HG03442 (cell line): ENCODE measurements around the gene WFDC12.
"Not testable (repeated sequence)": the region's sequence is repeated elsewhere in the genome, so short reads cannot be mapped to it uniquely, and the experiment has no call there.

Source experiments
- ATAC-seq: cut with Tn5 transposase; IDR thresholded peaks from one replicate; pipeline ENCODE4 v1.9.1; 2021; ENCODE audit warnings: mild to moderate bottlenecking, moderate library complexity; ENCODE audit not compliant: unreplicated experiment

The WFDC12 gene, protein sequence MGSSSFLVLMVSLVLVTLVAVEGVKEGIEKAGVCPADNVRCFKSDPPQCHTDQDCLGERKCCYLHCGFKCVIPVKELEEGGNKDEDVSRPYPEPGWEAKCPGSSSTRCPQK

DNA sequence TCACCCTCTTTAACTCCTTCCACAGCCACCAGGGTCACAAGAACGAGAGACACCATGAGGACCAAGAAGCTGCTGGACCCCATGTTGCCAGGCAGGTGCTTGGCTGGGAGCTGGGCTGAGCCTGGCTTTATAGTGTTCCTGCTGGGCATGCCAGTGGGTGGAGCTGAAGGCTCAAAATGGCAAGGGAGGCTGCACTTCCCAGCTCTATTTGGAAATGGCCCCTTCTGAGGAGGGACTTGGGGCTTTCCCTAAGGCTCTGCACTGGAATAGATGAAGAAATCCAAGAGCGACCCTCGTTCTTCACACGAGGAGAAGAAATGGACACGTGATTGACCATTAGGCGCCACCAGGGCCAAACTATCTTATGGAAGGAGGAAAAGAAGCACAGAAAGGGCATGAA is at the start of gene WFDC12:
WFDC12 (minus strand) TSS at position 101 of the 400 bp plus-strand sequence; CDS start at position 83, 18 bp downstream.
- ATAC-seq, result no peak

DNA sequence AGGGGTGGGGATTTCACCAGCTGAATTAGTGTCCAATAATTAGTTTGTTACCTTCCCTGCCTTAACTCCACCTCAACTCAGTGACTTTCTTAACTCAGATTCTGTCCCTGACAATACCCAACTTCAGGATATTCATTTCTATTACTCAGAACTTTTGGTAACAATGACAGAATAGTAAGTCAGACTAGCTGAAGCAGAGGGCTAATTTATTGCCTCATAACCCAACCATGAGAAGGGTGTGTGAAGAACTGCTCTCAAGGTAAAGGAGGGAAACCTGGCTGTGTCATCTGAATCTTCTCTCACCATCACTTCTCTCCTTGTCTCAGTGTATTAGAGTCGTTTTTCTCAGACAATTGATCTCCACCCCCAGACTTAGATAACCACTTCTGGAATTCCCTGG is 49.3 kb upstream of the WFDC12 start:
- no peak for ATAC-seq

DNA sequence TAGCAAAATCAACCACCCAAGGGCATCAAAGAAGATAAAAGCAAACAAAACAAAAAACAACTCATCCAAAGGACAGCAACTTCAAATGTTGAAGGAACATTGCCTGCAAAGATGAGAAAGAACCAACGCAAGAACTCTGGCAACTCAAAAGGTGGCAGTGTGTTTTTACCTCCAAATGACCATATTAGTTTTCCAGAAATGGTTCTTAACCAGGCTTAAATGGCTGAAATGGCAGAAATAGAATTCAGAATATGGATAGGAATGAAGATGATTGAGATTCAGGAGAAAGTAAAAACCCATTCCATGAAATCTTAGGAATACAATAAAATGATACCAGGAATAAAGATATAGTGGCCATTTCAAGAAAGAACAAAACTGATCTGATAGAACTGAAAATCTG is 40.6 kb upstream of the WFDC12 start:
- no peak for ATAC-seq

DNA sequence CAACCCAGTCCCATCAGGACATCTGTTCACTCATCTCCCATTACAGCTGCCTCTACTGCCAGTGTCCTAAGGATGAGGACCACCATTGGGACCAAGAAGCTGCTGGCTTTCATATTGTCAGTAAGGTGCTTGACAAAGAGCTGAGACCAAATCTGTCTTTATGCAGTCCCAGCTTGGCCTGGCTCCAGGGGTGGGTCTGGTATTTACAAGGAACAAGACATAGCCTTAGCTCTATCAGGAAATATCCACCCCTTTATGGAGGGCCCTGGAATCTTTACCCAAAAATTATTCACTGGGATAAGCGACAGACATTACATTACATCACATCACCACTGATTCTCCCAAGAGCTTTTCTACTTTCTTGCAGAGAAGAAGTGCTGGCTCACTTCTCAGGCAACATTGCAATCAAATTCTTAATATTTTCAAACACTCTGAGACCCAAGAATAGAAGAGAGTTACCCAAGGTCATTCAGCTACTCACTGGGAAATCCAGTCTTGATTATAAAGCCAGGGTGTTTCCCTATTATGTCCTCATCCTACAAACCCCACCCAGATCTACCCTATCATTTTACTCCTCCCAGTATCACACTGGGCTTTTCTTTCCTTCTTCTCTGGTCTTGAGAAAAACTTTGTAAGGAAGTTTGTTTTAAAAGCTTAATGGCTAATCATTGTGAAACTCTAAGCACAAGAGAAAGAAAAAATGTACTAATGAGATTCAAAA is 39.0 kb upstream of the WFDC12 start:
- ATAC-seq, result no peak

DNA sequence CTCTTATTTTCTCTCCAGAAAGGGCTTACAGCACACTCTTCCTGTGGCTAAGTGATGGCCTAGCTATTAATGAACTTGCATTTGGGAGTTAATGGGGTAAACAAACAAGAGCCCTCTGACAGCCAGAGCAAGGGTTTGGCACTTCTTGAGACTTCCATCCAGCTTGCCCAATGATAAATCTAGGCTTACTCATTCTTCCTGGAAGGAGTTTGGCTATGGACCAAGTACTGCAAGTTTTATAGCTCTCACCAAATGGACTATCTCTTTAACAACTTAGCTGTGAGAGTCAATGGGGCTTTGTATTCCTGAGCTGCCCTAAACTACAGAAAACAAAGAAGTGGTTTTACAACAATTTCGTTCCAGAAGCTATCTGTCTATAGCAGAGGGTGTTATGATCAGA is 33.7 kb upstream of the WFDC12 start:
- no peak for ATAC-seq

DNA sequence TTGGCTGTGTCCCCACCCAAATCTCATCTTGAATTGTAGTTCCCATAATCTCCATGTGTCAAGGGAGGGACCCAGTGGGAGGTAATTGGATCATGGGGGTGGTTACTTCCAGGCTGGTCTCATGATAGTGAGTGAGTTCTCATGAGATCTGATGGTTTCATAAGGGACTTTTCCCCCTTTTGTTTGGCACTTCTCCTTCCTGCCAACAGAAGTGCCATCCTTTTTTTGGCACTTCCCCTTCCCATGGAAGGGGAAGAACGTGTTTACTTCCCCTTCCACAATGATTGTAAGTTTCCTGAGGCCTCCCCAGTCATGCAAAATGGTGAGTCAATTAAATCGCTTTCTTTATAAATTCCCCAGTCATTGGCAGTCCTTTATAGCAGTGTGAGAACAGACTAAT is 32.4 kb upstream of the WFDC12 start:
- ATAC-seq, result no peak

DNA sequence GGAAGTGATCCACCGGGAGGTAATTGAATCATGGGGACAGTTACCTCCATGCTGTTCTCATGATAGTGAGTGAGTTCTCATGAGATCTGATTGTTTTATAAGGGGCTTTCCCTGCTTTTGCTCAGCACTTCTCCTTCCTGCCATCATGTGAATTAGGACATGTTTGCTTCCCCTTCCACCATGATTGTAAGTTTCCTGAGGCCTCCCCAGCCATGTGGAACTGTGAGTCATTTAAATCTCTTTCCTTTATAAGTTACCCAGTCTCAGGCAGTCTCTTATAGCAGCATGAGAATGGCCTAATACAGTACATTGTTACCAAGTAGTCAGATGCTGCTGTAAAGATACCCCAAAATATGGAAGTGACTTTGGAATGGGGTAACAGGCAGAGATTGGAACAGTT is 30.5 kb upstream of the WFDC12 start:
- not testable (repeated sequence) for ATAC-seq

DNA sequence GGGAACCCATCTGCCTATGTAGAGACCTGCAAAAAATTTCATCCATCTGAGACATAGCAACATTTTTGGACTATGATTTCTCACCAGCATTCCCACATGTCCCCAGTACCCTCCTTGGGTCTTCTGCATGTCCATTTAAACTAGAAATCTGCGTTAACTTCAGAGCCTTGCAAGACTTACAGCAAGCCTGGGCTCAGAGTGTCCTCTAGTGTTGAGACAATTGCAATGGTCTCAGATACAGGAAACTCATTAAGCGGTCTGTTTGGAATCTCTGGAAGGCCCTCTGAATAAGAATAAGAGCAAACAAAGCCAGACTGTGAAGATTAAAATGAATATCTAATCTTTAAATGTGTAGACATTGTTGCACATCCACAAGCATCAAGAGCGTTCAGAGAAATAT is 29.9 kb upstream of the WFDC12 start:
- no peak for ATAC-seq

DNA sequence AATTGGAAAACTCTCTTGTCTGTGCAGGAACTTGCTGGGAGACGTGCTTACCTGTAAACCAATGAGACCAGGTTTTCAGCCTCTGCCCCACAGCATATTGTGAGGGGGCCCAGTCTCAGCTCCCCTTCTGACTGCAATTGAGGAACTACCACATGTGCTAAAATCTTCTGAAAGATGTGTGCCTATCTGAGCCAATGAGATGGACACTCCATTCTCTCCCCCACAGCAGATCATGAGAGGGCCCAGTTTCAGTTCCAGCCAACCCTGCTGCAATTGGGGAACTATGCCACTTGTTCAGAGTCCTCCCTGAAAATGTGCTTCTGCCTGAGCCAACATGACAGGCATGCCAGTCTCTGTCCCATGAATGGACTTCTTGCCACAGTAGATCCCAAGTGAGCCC is 29.5 kb upstream of the WFDC12 start:
- ATAC-seq, result no peak

DNA sequence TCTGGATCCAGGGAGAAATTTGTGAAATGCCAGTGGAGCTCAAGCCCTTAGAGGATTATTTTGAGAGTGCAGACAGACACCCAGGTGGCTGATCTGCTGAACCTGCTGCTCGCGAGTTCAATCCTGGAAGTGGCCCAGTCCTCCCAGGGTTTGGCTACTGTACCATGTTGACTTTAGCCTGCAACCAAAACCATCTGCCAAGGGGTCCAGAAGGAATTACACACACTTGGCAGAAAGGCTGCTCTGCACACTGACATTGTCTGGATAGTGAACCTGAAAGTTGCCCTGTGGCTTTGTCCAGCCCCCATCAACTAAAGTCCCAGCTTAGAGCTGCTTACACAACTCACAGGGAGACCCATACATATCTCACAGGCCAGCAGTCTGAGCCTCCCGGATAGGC is 28.9 kb upstream of the WFDC12 start:
- no peak for ATAC-seq

DNA sequence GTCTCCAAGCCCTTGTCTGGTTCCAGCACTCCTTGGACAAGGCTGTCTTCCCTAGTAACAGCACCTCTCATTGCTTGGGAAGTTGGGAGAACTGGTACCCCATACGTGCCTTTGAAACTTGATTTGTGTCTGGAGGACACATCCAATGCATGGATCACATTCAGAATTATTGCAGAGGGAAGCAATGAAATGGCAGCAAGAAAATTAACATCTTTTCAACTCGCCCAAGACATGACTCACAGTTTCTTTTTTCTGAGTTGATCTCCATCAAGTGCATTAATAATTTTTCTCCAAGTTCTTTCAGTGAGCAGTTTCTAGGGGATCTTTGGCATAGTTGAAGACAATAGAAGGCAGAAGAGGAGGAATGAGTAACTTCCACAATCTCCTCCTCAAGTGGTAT is 28.1 kb upstream of the WFDC12 start:
- ATAC-seq, result no peak

DNA sequence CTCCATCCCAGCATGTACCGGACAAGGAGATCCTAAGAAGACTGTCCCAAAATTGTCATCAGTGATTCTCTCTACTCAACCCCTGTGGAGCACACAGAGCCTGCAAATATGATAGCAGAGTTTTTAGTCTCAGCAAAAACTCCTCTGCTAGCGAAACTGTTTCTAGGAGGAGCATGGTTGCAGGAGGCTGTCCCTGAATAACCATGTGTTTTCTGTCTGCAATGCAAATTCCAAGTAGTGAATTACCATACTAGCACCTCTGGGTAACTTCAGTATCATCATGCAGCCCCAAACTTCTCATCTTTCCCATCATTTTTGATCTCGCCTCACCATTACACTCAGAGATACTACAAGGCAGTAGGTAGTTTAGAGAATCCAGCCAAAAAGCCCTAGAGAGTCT is 24.8 kb upstream of the WFDC12 start:
- ATAC-seq, result no peak

DNA sequence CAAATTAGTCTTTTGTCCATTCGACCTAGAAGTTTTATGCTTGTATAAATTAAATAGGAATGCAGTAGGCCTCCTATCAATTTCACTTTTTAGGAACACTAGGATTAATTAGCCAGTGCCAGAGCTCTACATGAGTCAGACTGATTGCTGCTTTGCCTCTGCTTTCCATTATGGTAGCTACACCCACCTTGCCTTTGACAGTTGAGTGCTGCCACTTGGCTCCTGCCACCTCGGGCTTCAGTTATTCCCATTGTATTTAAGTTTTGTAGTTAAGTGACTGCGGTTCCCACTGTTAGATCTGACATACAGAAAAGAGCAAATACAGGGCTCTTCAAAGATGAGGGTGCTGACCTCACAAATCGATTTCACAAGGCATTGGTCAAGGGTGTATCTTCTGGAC is 16.6 kb upstream of the WFDC12 start:
- ATAC-seq, result no peak

DNA sequence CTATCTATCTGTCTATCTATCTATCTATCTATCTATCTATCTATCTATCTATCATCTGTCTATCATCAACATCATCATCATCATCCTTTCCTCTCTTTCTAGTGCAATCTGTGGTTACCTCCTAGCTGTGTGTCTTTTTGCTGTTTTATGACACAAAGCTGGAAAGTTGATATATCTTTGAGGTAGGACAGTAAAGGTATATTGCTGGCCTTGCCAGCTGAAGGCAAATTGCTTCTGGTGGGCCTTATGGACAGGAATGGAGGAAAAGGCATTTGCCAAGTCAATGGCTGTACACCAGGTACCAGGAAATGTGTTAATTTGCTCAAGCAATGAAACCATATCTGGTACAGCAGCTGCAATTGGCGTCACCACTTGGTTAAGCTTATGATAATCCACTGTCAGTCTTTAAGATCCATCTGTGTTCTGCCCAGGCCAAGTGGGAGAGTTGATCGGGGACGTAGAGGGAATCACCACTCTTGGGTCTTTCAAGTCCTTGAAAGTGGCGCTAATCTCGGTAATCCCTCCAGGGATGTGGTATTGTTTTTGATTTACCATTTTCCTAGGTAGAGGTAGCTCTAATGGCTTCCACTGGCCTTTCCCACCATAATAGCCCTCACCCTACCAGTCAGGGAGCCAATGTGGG is 15.6 kb upstream of the WFDC12 start:
- not testable (repeated sequence) for ATAC-seq

DNA sequence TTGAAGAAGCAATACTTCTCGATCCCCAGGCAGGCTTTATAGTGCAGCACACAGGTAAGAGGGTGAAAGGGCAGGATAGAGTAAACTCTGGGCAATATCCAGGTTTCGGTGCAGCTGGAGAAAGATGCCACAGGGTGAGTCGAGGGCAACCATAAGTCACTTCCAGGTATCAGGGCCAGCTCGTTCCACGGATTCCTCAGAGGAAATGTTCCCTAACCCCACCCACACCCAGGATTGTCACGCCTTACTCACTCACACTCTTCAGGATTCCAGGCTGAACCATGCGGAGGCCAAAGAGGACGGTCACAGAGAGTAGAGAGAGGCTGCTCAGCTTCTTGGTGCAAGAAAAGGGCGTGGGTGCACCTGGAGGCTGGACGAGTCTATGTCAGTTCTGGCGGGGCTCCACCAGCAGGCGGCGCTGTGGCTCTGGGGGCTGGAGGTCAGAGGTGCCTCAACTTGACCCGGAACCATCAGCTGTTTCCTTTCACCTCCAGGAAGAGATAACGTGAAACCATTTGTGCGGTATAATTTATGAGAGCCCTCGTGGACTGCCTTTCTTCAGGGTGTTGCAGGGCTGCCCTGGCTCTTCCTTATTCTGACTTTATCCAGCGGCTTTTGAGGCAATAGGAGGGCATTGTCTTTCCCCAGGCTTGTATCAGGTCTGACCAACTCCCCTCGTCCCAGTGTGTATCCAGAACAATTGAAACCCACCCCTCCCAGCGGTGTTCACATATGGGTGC is 14.5 kb upstream of the WFDC12 start:
- no peak for ATAC-seq

DNA sequence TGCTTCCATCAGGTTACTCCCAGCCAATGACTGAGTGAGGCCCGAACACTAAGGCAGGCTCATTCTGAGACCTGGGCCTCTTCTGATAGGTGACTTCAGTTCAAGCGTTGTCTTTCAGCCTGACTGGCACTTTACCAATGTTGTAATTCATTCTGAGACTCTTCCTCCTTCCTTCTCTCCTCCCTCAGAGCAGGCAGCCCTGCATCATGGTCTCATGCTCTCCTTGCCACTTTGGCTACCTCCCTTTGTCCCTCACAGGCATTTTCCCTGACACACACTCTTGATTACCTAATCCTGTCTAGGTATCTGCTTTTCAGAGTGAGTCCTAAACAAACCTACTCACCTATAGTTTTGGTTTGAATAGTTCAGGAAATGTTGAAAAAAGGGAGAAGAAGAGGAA is 12.6 kb upstream of the WFDC12 start:
- ATAC-seq, result no peak

DNA sequence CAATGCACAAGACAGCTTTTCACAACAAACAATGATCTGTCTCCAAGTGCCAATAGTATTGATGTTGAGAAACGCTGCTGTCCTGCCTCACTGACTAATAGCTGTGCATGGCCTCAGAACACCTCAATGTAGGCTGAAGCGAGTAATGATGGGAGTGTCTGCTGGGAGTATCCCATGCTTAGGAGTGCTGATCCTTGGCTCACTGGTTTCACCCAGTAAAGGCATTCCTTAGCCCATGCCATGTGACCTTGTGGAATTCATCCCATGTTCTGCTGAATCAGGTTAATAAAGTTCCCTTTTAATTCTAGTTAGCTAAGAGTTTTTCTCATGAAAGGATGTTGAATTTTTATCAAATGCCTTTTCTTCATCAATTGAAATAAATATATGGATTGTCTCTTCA is 3.8 kb upstream of the WFDC12 start:
- ATAC-seq, result no peak

DNA sequence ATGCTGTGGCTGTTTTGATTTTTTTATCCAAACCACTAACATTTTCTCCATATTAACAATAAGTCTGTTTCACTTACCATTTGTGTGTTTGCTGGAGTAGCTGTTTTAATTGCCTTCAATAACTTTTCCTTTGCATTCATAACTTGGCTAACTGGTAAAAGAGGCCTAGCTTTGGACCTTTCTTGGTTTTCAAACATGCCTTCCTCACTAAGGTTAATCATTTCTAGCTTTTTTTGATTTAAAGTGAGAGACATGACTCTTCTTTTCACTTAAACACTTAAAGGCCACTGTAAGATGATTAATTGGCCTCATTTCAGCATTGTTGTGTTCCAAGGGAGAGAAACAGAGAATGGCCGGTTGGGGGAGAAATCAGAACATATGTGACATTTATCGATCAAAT is 2.9 kb downstream of the WFDC12 start:
- no peak for ATAC-seq

DNA sequence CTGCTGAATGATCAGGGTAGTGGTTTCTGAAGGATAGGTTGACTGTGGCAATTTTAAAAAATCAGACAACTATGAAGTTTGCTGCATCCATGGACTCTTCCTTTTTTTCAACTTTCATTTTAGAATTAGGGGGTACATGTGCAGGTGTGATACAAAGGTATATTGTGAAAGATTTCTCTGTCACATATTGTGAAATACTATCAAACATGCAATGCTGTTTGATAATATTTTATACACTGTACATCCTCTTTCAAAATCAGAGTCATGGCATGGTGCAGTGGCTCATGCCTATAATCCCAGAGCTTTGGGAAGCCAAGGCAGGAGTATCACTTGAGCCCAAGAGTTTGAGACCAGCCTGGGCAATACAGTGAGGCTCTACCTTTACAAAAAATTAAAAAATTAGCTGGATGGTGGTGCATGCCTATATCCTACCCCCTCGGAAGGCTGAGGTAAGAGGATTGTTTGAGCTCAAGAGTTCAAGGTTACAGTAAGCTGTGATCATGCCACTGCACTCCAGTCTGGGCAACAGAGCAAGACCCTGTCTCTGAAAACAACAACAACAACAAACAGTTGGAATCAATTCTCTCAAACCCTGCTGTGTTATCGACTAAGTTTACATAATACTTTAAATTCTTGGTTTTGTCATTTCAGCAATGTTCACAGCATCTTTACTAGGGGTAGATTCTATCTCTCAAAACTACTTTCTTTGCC is 4.6 kb downstream of the WFDC12 start:
- ATAC-seq, result no peak

DNA sequence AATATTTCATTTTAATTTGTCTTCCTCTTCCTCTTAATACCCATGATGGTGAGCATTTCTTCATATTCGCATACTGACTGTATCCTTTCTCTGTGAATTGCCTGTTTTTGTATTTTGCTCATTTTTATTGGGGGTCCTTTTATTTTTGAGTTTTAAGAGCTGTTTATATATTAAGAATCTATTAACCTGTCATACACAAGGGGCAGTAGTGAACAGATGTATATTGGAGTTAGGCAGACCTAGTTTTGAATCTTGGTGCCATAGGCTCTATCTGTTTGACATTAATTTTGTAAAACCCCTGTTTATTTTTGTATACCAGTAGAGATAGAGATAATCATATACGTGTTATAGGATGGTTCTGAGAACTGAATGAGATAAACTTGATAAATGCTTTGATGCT is 6.2 kb downstream of the WFDC12 start:
- ATAC-seq, result no peak

DNA sequence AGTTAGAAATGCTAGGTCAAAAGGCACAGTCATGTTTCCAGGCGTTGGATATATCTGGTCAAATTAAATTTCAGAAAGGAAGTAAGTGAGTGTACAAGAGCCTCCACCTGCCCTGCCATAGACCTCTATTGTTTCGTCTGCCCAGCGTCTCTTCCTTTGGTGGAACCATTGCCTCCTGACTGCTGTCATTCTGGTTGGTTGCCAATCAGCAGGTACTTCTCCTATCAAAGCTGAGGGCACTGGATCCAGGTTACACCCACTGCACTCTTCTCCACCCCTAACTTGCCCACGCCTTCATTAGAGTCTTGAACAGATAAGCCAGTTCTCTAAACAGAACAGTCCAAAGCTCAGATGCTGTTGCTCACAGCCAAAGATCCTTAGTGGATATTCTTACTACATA is 6.7 kb downstream of the WFDC12 start:
- no peak for ATAC-seq
